ENCODE results near the gene RDH14.

The RDH14 gene

GRCh38 chr2:18519914-18520450 is 40.5 kb downstream of the RDH14 start:
- no peak for DNase-seq

GRCh38 chr2:18518116-18519111 is 42.0 kb downstream of the RDH14 start:
- DNase-seq: no peak

DNA sequence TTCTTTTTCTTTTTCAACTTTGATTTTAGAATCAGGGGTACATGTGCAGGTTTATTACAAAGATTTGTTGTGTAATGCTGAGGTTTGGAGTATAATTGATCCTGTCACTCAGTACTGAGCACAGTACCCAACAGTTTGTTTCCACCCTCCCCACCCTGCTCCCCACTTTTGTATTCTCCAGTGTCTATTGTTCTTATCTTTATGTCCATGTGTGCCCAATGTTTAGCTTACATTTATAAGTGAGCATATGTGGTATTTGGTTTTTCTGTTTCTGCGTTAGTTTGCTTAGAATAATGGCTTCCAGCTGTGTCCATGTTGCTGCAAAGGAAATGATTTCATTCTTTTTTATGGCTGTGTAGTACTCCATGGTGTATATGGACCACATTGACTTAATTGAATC is 43.1 kb downstream of the RDH14 start:
- no peak for DNase-seq

- no peak for DNase-seq
Measured at GRCh38 chr2:18516112-18516511, 44.3 kb downstream of the RDH14 start.

DNA sequence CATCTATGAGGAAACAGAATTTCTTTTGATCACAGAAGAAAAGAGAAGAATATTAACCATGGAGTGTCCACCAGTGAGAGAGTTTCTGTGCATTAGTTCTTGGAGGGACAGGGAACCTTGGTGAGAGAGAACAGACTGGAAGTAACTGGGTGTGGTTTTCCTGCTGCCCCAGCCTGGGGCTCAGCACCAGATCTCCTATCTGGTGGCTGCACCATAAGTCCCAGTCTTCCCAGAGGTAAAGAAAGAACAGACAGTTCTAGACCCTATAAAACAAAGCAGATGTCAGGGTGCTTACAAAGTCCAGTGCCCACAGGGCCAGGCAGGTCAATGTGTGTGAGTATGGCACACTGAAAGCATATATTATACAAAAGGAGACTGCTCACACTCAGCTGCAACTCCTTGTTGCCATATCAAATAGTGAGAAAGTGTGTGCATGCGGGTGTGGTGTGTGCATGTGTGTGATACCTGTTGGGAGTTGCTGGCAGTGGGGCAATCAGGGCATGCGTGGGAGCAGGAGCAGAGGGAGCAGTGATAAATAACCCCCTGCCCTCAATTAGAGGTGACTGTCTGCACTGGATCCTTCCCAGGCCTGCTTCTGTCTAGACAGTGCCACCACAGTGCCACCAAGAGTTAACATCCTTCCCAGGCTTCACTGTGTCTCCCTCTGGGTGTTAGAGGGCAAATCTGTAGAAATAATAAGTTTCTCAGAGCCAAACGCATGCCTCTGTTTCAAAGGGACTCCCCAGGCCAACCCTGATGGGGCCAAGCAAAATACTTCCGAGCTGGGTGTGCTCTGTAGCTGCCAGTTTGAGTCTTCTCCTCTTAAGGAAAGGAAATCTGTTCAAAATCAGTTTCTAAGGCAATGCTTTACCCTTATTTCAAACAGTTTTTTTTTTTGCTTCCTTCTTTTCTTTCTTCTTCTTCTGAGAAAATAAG is 45.7 kb downstream of the RDH14 start:
- DNase-seq: no peak

- no peak for DNase-seq
Measured at GRCh38 chr2:18510775-18511174, 49.7 kb downstream of the RDH14 start.

GRCh38 chr2:18506883-18507509 is 53.5 kb downstream of the RDH14 start:
- no peak for DNase-seq

DNA sequence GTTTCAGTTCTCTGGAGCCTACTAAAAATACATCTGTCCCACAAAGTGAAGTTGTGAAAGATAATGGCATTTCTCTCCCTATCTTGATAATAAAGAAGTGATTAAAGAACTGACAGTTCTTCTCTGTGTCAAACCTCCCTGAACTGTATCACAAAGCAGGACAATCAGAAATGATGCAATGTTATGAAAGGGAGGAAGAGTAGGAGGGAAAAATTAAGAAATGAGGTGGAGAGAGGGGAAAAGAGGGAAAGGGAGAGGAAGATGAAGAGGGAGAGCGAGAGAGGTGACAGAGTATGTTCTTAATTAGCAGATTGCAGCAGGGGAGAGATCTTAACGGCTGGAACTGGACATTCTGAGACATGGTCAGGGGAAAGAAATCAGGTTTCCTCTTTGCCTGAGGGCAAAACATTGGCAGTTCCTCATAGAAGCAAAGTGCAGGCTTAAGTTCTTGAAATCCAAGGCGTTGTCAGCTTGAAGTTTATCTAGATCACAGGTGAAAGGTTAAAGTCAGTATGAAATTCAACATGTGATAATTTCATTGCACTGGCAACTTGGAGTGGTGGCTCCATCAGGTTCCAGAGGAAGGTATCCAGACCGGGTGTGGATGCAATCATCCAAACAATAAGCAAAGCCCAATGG is 54.6 kb downstream of the RDH14 start:
- no peak for DNase-seq

All from NCI-H774 (cell line).